ENCODE results near the gene PTPRN2. TPM values are rescaled to one million over a fixed set of nuclear protein-coding genes. Genes with fewer than 3 reads are reported as not detected.

The PTPRN2 gene
- total and polyA plus RNA-seq, 2 of the 8 experiments (the other 6 are each of a cell fraction or from before 2014, with no cell fraction given): 2.6 to 4.5 TPM

DNA sequence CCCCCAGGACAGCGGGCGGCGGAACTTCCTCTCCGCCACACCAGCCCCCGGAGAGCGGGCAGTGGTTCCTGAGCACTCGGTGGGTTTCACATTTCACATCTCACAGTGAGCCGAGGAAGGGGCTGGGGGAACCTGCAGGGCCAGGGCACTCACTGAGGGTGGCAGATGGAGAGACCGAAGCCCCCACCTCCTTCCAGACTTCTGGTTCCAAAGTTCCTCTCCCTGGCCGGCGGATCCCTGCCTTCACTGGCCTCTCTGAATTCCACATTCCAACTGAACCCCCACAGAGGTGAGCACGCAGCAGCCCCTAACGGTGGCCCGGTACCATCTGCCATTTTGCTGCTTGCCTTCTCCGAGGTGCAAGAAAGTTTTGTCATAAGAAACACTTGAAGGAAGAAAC is 461.0 kb downstream of the PTPRN2 start:
- H3K79me1 ChIP-seq (ENCODE audit: low read depth, low read length): peaks cover 4% of the 10 kb centered on the region
- no peak overlapping the region for H4K8ac ChIP-seq (ENCODE audit: extremely low read depth, insufficient read depth, low read length)
- peaks cover 33 to 53% of the 10 kb centered on the region in 2 experiments for H3K9me3 ChIP-seq (ENCODE audit: insufficient read depth in 2 of 2, low read depth in 1 of 2, low read length in 1 of 2)
- no peak overlapping the region for H3K9ac ChIP-seq (replicated peaks in 1 of 4; ENCODE audit: extremely low read depth in 1 of 4, low read depth in 3 of 4, low read length in 3 of 4)
- no peak overlapping the region for H3K18ac ChIP-seq (ENCODE audit: extremely low read depth, low read length)
- CTCF ChIA-PET (ENCODE audit: partially characterized antibody): no interaction called here
- peaks cover 0 to 9% of the 10 kb centered on the region in 2 experiments for H4K20me1 ChIP-seq (replicated peaks in 1 of 2; ENCODE audit: control insufficient read depth in 1 of 2, insufficient read depth in 2 of 2, low read length in 2 of 2)
- no peaks in the 10 kb centered on the region for H3K27me3 ChIP-seq (replicated peaks in 1 of 4; ENCODE audit: control insufficient read depth in 3 of 4, extremely low read depth in 1 of 4, insufficient read depth in 3 of 4, low read length in 3 of 4)
- FAIRE-seq (no peak), DNase-seq (ENCODE audit: low read depth in 1 of 2, low spot score in 2 of 2) (no peak)
- no peak overlapping the region for H3K4me3 ChIP-seq (ENCODE audit: extremely low read depth in 1 of 4, insufficient read depth in 2 of 4, low read depth in 3 of 4, low read length in 4 of 4)
- no peaks in the 10 kb centered on the region; a peak in 1 of 4 replicates for H3K79me2 ChIP-seq (ENCODE audit: control insufficient read depth in 1 of 2, insufficient read depth in 2 of 2, low read length in 2 of 2)
- no peak overlapping the region for H4K5ac ChIP-seq (ENCODE audit: insufficient read length, low read depth, low read length)
- peaks cover 23% of the 10 kb centered on the region for H3K23me2 ChIP-seq (ENCODE audit: low read depth, low read length)
- H3K36me3 ChIP-seq (ENCODE audit: control insufficient read depth in 2 of 4, insufficient read depth in 4 of 4, low read length in 3 of 4): peaks cover 0 to 3% (median 0%) of the 10 kb centered on the region in 4 experiments; a peak in 1 of 8 replicates
- no peak overlapping the region for H3K23ac ChIP-seq (ENCODE audit: insufficient read length)
- no peak overlapping the region for H3K27ac ChIP-seq (ENCODE audit: low read depth, low read length)
- H2BK12ac ChIP-seq (ENCODE audit: low read depth, low read length): no peak overlapping the region
- H2BK20ac ChIP-seq (ENCODE audit: low read length): no peak overlapping the region
- H2AK5ac ChIP-seq (ENCODE audit: low read depth, low read length): no peak overlapping the region
- no peaks in the 10 kb centered on the region; a peak in 1 of 7 replicates for H3K4me1 ChIP-seq (replicated peaks in 1 of 4; ENCODE audit: control insufficient read depth in 3 of 4, insufficient read depth in 4 of 4, low read length in 3 of 4)
- H2BK120ac ChIP-seq (replicated peaks; ENCODE audit: low read depth, low read length): no peak overlapping the region
- H2AFZ ChIP-seq (ENCODE audit: low read length): no peak overlapping the region
- H3K4ac ChIP-seq (replicated peaks; ENCODE audit: insufficient read length, low read depth, low read length): no peak overlapping the region
- no peak overlapping the region for H3K4me2 ChIP-seq (ENCODE audit: insufficient read depth in 1 of 2, low read depth in 2 of 2, low read length in 2 of 2)
- H2BK5ac ChIP-seq (ENCODE audit: low read depth, low read length): no peak overlapping the region
- H3K56ac ChIP-seq (replicated peaks; ENCODE audit: insufficient read length, low read depth, low read length): no peak overlapping the region
- H2BK15ac ChIP-seq (ENCODE audit: low read length): no peak overlapping the region
- TF ChIP-seq SP2 (IDR thresholded peaks at IDR 0.05; ENCODE audit: low read length) (no peak), SUZ12 (IDR thresholded peaks at IDR 0.05; ENCODE audit: low read length) (no peak), RXRA (IDR thresholded peaks at IDR 0.05; ENCODE audit: insufficient read depth, low read depth, low read length) (no peak), GABPA (IDR thresholded peaks at IDR 0.05; ENCODE audit: borderline replicate concordance, insufficient read depth, low read length) (no peak), CREB1 (IDR thresholded peaks at IDR 0.05) (no peak), EGR1 (IDR thresholded peaks at IDR 0.05; ENCODE audit: borderline replicate concordance, low read depth, low read length) (no peak), POLR2AphosphoS5 (IDR thresholded peaks at IDR 0.05; ENCODE audit: low read depth, low read length) (no peak), CTBP2 (IDR thresholded peaks at IDR 0.05; ENCODE audit: borderline replicate concordance, insufficient read depth, insufficient read length, low read length) (no peak), BRCA1 (IDR thresholded peaks at IDR 0.05; ENCODE audit: low read depth, low read length) (no peak), RAD21 (IDR thresholded peaks at IDR 0.05 in 1 of 2, conservative IDR thresholded peaks at IDR 0.05 in 1 of 2; ENCODE audit: low read depth in 2 of 2, low read length in 2 of 2) (no peak), JUN (IDR thresholded peaks at IDR 0.05; ENCODE audit: low read depth, low read length) (no peak), POU5F1 (IDR thresholded peaks at IDR 0.05; ENCODE audit: low read depth, low read length) (no peak), SIN3A (conservative IDR thresholded peaks at IDR 0.05 in 1 of 2, IDR thresholded peaks at IDR 0.05 in 1 of 2; ENCODE audit: low read depth in 1 of 2, low read length in 2 of 2) (no peak)
- WGBS, 2 experiments (ENCODE audit: extremely low coverage in 1 of 2, insufficient coverage in 1 of 2, insufficient read length in 1 of 2, insufficient replicate concordance in 2 of 2, low coverage in 1 of 2, low lambda C conversion rate in 2 of 2, missing lambda C conversion rate in 1 of 2): 97% methylated on average over 9 of the region's 15 CpGs; no CpG with 5 or more reads in 1 of the 2 experiments
- H4K91ac ChIP-seq (replicated peaks; ENCODE audit: insufficient read length, low read length): no peak overlapping the region
- POLR2A ChIA-PET (ENCODE audit: partially characterized antibody): no interaction called here
- no peak overlapping the region for H3K14ac ChIP-seq (ENCODE audit: insufficient read length)

All from H1 (cell line).